Activated B cell treated with CpG ODN at 0.5 μM for 24 hours (primary cell): ENCODE data around the gene SLIT3. TPM values are rescaled to one million over a fixed set of nuclear protein-coding genes. Genes with fewer than 3 reads are reported as not detected.

Experiments used
- ATAC-seq: fragments of 200-7000 bp; cut with Tn5 transposase; one replicate; pipeline ENCODE4 v1.10.0; 2021; ENCODE audit warnings: low read depth, mild to moderate bottlenecking, moderate library complexity
- CTCF ChIA-PET: fragments of 350-600 bp; sonication (Branson Sonifier 250); formaldehyde crosslinking; loops from one replicate; lab custom pipeline; 2021; ENCODE audit warnings: antibody characterized with exemption; lab: Charles Lee
- POLR2A ChIA-PET: fragments of 350-600 bp; sonication (Branson Sonifier 250); formaldehyde crosslinking; loops from one replicate; lab custom pipeline; 2021; ENCODE audit warnings: antibody characterized with exemption; lab: Charles Lee
- DNase-seq: peaks from one replicate; pipeline ENCODE4 v3.0.0; 2022
- H3K27ac Mint-ChIP-seq: one replicate; pipeline ENCODE4 v1.8.0; 2020; ENCODE audit warnings: mixed read lengths
- H3K27me3 Mint-ChIP-seq: one replicate; pipeline ENCODE4 v1.8.0; 2021; ENCODE audit warnings: mixed read lengths
- H3K36me3 Mint-ChIP-seq: one replicate; pipeline ENCODE4 v1.8.0; 2021; ENCODE audit warnings: low read depth, mixed read lengths
- H3K4me1 Mint-ChIP-seq: one replicate; pipeline ENCODE4 v1.8.0; 2021; ENCODE audit warnings: mixed read lengths
- H3K4me3 Mint-ChIP-seq: one replicate; pipeline ENCODE4 v1.8.0; 2020; ENCODE audit warnings: mild to moderate bottlenecking, mixed read lengths
- H3K9me3 Mint-ChIP-seq: one replicate; pipeline ENCODE4 v1.8.0; 2020; ENCODE audit warnings: mixed read lengths
- intact Hi-C: fragments of 100-400 bp; cut with micrococcal nuclease; formaldehyde crosslinking; loops from one replicate; pipeline ENCODE4 v1.15.1; 2024
- total RNA-seq: library from RNA; stranded (reverse); gene quantifications from 2 replicates; pipeline ENCODE4 v1.2.3, GENCODE V29; 2022
- TF ChIP-seq, protein P1 (sequence below): fragments of 200-600 bp; IDR thresholded peaks from one replicate; pipeline ENCODE4 v1.8.0; 2022; ENCODE audit warnings: antibody characterized with exemption, mild to moderate bottlenecking

Gene SLIT3
- total RNA-seq, 1 donor from 2014 or later: not detected

DNA sequence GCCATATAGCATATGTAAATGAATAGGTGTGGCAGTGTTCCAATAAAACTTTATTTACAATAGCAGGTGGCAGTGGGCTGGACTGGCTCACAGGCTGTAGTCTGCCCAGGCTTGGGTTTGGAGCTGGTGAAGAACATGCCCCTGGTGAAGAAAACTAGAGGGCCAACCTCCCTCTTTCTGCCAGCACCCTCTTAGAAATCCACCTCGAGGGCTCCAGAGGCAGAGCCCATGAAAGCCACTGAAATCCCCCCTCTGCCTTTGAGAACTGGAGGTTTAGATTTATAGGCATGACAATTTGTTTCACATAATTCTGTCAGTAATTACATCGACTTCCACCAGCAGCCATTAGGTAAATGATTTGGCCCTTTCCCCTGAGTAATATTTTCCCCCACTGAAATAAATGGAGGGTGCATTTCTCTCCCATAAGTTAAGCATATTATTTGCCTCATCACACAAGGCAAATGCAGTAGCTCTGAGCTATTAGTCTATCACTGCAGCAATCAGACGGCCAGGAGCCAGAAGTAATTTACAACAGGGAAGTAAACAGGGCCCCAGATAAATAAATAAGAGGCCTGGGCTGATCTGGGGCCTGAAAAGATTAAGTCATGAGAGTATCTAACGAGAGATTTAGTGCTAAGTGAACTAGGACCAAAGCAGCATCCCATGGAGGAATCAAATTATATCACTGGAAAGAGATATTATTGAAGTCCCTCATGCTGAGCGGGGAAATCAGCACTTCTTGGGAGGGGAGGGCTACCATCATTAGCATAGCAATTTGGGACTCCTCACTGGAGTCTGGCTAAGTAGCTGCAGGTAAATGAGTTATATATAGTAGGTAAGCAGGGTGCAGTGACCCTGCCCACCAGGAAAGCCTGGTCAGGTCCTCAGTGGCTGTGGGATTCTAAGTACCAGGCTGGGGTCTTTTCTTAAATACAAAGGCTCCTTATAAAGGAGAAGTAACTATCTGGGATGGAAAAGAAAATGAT lies 123.9 kb downstream of the SLIT3 start:
- TF ChIP-seq, protein P1, sequence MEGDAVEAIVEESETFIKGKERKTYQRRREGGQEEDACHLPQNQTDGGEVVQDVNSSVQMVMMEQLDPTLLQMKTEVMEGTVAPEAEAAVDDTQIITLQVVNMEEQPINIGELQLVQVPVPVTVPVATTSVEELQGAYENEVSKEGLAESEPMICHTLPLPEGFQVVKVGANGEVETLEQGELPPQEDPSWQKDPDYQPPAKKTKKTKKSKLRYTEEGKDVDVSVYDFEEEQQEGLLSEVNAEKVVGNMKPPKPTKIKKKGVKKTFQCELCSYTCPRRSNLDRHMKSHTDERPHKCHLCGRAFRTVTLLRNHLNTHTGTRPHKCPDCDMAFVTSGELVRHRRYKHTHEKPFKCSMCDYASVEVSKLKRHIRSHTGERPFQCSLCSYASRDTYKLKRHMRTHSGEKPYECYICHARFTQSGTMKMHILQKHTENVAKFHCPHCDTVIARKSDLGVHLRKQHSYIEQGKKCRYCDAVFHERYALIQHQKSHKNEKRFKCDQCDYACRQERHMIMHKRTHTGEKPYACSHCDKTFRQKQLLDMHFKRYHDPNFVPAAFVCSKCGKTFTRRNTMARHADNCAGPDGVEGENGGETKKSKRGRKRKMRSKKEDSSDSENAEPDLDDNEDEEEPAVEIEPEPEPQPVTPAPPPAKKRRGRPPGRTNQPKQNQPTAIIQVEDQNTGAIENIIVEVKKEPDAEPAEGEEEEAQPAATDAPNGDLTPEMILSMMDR: no peak
- no peak for ATAC-seq
- H3K27ac Mint-ChIP-seq: no peak overlapping the region
- H3K27me3 Mint-ChIP-seq: peaks cover 1% of the 10 kb centered on the region
- no peak overlapping the region for H3K4me3 Mint-ChIP-seq
- no peaks in the 10 kb centered on the region for H3K36me3 Mint-ChIP-seq
- no peaks in the 10 kb centered on the region for H3K4me1 Mint-ChIP-seq
- CTCF ChIA-PET: no interaction called here
- H3K9me3 Mint-ChIP-seq: no peaks in the 10 kb centered on the region
- intact Hi-C loops: no loop called here
- POLR2A ChIA-PET: no interaction called here
- no peak for DNase-seq

DNA sequence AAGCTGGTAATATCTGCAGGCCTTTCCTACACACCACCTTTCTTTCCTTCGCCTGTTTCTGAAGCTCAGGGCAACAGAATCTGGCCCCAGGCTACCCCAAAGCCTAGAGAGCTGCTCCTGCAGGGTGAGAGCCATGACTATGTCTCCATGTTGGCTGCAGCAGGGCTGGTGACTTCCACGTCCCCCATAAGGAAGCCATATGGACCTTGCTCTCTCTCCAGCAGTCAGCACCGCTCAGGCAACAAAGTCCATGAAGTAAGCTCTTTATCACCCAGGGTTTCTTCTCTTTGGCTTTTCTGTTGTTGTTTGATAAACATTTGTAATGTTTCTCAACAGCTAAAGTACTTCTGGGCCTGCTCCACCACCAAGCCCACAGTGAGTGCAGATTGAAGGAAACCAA lies 125.2 kb downstream of the SLIT3 start:
- Mint-ChIP-seq H3K9me3 (no peaks in the 10 kb centered on the region), H3K4me1 (no peaks in the 10 kb centered on the region), H3K27me3 (peaks cover 1% of the 10 kb centered on the region), H3K27ac (no peak overlapping the region), H3K4me3 (no peak overlapping the region), H3K36me3 (no peaks in the 10 kb centered on the region)
- POLR2A ChIA-PET: no interaction called here
- TF ChIP-seq, protein P1: no peak
- intact Hi-C loops: no loop called here
- DNase-seq (no peak), ATAC-seq (no peak)
- CTCF ChIA-PET: no interaction called here

DNA sequence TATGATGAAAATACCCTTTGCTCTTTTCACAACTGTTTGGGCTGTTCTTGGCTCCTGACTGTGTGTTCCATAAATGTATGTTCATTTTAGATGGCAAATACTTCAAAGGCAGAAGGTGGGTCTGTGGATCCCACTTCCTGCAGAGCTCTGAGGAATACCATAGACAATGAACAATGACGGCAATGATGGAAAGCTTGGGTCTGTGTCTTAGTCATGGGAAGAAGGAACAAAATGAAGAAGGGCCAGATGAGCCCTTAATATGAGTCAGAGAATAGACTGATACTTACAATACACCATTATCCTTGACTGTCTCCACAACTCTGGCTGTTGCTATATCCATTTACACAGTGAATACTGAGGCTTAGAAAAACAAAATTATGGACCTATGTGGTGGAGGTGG lies 126.0 kb downstream of the SLIT3 start:
- CTCF ChIA-PET: no interaction called here
- no peak for ATAC-seq
- no peak overlapping the region for H3K4me3 Mint-ChIP-seq
- peaks cover 1% of the 10 kb centered on the region for H3K27me3 Mint-ChIP-seq
- H3K27ac Mint-ChIP-seq: no peak overlapping the region
- no peak for DNase-seq
- TF ChIP-seq, protein P1: no peak
- H3K4me1 Mint-ChIP-seq: no peaks in the 10 kb centered on the region
- H3K9me3 Mint-ChIP-seq: no peaks in the 10 kb centered on the region
- intact Hi-C loops: no loop called here
- no peaks in the 10 kb centered on the region for H3K36me3 Mint-ChIP-seq
- POLR2A ChIA-PET: no interaction called here

DNA sequence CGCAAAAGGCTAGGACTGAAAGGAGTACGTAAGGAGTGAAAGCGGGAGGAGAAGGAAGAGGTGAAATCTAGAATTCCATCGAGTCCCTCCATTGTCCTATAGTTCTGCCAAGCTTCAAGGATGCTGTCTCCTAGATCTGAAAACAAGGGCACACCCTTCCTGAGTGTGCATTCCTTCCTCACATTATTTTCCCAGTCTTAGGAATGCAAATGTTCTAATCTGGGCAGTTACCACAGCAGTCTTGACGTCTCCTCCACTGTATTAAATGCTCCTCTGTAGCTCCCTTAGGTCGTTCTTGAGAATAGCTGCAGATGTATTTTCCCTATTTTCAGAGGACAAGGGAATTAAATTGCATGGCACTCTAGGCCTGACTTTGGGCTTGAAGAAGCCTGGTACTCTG lies 127.6 kb downstream of the SLIT3 start:
- CTCF ChIA-PET: no interaction called here

DNA sequence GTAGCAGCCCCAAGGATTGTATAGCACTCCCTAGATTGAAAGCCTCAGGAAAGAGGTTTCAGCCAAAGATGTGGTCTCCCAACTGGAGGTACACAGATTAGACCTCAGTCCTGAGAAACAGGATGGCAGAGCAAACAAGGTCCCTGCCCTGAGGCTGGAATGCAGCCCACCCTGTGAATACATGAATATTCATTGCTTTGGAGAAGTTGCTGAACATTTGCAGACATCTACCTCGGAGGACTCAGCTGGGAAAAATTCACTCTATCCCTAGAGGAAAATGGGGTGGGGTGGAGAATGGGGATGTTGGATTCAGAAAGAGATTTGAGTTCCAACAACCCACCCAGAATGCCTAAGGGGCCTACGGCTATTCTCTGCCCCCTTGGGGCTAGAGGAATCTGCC lies 129.4 kb downstream of the SLIT3 start:
- H3K36me3 Mint-ChIP-seq: no peaks in the 10 kb centered on the region
- no peak overlapping the region for H3K27ac Mint-ChIP-seq
- TF ChIP-seq, protein P1: no peak
- ATAC-seq: no peak
- no peaks in the 10 kb centered on the region for H3K4me1 Mint-ChIP-seq
- DNase-seq: no peak
- intact Hi-C loops: no loop called here
- ChIA-PET CTCF (no interaction called here), POLR2A (no interaction called here)
- no peaks in the 10 kb centered on the region for H3K9me3 Mint-ChIP-seq
- peaks cover 3% of the 10 kb centered on the region for H3K27me3 Mint-ChIP-seq
- H3K4me3 Mint-ChIP-seq: no peak overlapping the region

More for the DNA sequence above, 127.6 kb downstream of the SLIT3 start:
- intact Hi-C loops: no loop called here
- POLR2A ChIA-PET: no interaction called here
- Mint-ChIP-seq H3K27ac (no peak overlapping the region), H3K27me3 (peaks cover 1% of the 10 kb centered on the region), H3K9me3 (no peaks in the 10 kb centered on the region), H3K36me3 (no peaks in the 10 kb centered on the region), H3K4me3 (no peak overlapping the region), H3K4me1 (no peaks in the 10 kb centered on the region)
- DNase-seq (no peak), ATAC-seq (no peak)
- TF ChIP-seq, protein P1: no peak
